Stimulated activated CD8-positive, alpha-beta memory T cell treated with anti-CD3 and anti-CD28 coated beads, Interleukin-15, amount 100 ng/mL, for 48 hours (primary cell): ENCODE measurements around the gene CAB39.
A peak's percentile ranks its signal among the peaks of the same experiment; 100 is the strongest.
"Not testable (repeated sequence)": the region's sequence is repeated elsewhere in the genome, so short reads cannot be mapped to it uniquely, and the experiment has no call there.

Source experiments
- DNase-seq, 2 donors: peaks; one replicate each; pipeline ENCODE4 v3.0.0-alpha.2; 2020; ENCODE audit warnings: low read depth in 2 of 2

CAB39 gene

DNA sequence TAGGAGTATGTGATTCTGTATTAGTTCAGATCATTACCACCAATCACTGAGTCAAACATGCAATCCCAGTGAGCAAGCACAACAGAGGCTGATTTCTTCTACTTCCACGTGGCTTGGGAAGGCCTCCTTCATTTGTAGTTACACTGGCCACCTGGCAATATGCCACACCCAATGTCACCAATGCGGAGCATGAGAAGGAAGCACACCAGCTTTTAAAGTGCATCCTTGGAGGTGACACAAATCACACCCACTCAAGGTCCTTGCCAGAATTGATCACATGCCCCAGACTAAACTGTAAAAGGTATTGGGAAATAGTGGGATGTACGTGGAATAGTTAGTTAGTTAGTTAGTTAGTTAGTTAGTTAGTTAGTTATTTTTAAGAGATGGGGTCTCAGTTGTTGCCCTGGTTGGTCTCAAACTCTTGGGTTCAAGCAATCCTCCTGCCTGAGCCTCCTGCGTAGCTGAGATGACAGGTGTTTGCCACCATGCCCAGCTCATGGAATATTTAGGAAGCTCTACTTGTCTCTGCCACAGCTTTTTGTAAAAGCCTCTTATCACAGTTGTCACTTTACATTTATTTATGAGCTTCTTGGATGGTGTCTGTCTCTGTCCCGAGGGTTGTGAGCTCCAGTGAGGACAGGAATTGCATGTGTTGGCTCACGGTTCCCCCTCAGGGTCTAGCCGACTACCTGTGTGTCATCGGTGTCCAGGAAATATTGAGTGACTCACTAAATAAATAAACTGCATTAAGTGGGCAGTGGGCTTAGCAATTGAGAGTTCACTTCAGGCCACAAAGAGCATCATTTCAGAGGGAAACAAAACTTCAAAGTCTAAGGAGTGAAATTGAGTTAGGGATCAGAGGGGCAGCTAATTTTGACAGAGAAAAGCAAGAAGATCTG, 28.1 kb upstream of the CAB39 start:
- DNase-seq: no peak

DNA sequence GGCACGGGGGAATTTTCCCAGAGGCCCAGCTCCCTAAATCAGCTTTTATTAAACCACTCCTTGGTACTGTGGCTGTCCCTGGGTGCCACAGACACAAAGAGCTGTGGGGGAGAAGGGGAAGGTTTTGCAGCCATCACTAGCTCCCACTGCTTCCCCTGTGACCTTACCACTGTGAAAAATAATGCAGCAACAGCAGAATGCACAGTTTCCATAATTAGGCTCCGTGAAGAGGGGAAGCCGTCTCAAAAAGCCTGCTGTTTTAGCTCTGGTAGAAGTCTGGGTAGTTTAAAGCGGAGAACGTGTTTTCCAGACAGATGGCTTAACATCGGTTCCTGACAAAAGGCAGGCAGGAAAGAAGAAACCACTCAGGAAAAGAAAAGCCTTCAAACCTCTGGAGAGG, 27.5 kb upstream of the CAB39 start:
- no peak for DNase-seq

DNA sequence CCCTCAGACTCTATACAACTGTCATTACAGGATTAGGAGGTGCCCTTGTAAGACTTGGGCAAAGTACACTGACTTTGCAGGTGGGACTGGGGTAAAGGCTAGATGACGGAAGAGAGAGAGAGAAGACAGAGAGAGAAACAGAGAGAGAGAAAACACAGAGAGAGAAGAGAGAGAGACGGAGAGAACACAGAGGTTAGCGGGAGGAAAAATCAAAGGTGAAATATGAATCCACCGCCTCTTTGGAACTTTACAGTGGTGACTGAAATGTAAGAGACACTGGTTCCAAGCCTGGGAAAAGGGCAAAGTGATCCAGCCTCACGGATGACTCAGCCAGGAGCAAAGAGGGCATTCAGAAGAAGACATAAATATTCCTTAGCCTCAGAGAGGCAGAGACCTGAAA, 25.1 kb upstream of the CAB39 start:
- DNase-seq: no peak

DNA sequence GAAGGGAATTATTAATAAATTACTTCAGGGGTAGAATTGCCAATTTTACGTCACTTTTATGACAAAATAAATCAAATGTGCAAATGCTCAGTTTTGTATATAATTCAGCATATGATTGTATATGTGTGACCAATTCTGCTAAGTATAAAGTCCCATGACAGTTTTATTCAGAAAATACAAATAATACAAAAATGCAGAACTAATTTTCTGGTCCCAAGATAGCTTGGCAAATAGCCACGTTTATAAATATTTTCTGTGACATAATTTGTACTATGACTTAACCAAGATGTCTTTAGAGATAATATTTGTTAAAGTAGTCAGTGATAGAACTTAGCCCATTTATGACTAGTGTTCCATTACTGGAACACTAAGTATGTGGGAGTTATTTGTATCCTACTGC, 24.2 kb upstream of the CAB39 start:
- no peak for DNase-seq

DNA sequence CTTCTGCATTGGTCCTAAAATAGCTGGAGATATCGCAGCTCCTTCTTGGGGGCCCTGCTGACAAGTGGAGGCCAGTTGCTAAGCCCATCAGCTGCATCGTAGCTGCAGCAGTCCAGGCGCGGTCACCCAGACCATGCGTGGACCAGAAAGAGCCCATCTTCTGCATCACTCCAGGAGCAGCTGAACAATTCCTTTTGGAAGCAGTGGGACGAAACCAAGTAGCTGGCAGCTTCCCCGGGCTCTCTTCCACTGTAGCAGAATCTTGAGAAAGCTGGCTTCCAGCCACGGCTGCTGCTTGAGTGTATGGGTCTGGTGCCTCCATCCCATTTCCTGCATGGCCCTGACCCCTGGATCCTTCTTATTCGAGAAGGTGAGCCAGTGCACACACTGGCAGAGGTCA, 22.2 kb upstream of the CAB39 start:
- DNase-seq: no peak

DNA sequence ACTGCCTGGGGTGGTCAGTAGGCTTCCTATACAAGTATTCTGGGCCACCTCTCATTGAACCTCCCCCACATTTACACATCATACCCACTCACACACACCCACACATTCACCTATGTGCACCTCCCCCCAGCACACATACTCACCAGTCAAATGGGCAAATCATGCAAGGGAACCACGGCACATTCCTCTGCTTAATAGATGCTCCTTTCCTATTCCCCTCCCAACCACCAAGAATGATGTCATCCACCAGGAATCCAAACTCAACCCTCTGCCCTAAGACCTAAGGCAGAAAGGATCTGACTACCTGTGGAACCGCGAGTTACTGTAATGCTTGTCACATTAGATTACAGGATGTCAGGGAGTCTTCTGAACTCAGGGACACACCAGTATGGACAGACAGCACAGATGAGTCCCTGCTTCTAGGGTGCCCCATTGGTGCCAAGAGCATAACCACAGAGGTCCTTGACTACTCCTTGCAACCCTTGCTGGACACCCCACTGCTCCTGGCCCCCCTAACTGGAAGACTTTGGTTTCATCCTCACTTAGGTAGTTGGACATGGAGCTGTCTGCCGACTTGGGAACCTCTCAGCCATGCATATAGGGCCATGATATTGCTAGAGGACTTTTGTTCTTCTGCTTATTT, 21.5 kb upstream of the CAB39 start:
- DNase-seq: no peak

DNA sequence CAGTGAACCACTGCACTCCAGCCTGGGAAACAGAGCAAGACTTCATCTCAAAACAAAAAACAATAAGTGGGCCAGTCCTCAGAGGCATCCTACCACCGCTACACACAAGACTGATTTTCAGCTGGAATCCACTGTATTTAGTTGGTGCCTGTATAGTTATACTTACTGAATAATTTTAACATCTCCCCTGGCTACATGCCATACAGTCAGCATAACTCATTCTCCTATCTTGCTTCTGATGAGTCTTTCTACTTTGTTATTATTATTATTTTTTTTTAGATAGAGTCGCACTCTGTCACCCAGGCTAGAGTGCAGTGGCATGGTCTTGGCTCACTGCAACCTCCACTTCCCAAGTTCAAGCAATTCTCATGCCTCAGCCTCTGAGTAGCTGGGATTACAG, 19.9 kb upstream of the CAB39 start:
- DNase-seq: no peak

DNA sequence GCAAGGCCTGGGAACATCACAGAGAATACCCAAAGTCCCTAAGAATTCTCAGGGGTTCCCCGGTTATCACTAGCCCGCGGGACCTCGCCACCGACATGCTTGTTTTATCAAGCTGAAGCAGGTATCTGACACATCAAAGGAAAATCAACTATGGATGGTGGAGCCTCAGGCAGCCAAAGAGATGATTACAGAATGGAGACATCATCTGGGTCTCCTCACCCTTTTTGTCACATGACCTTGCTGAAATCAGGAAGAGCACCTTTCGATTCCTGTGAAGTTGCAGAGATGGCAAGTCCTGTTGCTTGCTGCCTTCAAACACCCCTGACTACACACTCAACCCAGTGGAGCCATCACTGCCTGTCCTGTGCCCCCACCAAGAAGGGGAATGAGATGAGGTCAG, 19.2 kb upstream of the CAB39 start:
- DNase-seq: no peak

DNA sequence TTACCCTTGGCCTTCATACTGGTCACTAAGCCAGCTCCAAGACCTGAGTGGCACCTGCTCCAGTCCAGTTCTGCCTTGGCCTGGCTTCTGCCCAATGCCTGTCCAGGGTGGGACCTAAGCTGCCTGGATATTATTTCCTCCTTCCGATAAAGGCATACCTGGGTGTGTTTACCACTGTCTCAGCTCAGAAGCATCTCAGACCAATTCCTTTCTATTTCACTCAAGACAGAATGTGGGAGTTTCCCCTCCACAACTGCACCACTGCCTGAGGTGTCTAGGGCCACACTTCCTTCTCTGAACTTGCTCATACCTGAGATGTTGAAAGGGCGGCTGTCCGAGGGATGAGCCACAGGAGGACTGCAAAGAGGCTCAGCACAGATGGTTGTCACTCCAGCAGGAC, 18.4 kb upstream of the CAB39 start:
- DNase-seq: no peak

DNA sequence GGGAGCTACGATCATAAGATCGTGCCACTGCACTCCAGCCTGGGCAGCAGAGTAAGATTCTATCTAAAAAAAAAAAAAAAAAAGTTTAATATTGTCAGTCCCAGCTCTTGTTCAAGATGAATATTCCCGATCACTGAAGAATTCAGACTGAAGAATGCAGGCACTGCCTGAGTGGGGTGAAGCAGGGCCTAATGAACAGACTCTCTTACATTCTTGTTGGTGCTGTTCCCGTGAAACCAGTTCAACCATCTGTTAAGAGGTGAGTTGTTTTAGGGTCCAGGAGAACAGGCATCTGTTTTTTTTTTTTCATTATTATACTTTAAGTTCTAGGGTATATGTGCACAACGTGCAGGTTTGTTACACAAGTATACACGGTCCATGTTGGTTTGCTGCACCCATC, 17.1 kb upstream of the CAB39 start:
- DNase-seq: no peak

DNA sequence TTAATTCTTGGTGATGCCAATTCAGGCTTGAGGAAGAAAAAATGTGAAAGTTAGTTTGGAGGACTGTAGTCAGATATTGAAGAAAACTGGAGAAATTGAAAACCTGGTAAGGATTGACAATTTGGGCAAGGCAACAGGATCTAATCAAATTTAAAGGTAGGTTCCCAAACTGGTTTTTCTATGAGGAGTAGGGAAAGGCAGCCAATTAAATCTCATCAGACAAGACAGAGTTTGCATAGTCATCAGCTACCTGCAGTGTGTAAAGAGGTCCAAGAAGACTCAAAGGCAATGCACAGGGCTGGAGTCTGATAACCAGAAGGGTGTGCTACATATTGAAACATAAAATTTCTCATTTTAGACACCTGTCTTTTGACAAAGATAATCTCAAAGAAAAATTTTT, 16.0 kb upstream of the CAB39 start:
- no peak for DNase-seq

DNA sequence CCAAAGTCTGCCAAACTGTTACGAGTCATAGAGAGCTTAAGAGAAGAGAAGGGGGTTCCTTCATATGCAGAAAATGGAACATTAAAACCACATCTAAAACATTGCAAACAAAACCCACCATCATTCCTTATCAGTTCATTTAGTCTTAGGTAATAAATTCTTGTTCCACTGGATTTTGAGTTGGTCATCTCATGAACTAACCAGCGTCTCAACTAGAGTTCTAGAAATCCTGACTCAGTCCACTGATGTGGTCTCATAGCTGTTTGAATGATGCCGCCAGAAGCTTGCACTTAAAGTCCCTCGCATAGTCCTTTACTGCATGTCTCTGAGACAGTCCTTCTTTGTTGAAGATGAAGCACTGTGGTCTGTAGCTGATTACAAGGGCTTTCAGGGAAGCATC, 15.0 kb upstream of the CAB39 start:
- DNase-seq: no peak

DNA sequence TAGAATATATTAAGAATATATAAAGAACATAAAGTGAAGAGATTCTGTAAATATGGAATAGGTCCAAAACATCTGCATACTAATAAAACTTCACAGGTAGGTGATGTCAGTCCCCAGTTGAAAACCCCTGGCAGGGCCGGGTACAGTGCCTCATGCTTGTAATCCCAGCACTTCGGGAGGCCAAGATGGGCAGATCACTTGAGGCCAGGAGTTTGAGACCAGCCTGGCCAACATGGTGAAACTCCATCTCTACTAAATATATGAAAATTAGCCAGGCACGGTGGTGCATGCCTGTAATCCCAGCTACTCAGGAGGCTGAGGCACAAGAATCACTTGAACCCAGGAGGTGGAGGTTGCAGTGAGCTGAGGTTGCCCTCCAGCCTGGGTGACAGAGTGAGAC, 13.9 kb upstream of the CAB39 start:
- not testable (repeated sequence) for DNase-seq

DNA sequence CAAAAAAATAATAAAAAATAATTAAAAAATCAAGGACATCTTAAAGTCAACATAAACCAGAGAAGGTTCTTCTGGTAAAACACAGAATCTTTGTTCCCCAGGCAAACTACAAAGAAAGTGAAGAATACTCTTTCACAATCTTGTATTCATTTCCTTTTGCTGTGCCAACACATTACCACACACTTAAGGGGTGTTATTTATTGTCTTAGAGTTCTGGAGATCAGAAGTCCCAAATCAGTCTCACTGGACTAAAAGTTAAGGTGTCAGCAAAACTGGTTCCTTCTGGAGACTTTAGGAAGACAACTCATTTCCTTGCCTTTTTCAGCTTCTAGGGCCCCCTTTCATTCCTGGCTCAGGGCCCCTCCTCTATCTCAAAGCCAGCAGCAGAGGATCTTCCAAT, 12.2 kb upstream of the CAB39 start:
- DNase-seq: no peak

DNA sequence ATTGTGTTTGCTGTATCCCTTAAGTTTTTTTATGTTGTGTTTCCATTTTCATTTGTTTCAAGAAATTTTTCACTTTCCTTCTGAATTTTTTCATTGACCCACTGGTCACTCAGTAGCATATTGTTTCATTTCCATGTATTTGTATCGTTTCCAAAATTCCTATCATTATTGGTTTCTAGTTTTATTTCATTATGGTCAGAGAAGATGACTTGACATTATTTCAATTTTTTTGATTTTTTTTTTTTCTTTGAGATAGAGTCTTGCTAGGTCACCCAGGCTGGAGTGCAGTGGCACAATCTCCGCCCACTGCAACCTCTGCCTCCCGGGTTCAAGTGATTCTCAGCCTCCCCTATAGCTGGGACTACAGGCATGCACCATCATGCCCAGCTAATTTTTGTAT, 11.3 kb upstream of the CAB39 start:
- DNase-seq: no peak

DNA sequence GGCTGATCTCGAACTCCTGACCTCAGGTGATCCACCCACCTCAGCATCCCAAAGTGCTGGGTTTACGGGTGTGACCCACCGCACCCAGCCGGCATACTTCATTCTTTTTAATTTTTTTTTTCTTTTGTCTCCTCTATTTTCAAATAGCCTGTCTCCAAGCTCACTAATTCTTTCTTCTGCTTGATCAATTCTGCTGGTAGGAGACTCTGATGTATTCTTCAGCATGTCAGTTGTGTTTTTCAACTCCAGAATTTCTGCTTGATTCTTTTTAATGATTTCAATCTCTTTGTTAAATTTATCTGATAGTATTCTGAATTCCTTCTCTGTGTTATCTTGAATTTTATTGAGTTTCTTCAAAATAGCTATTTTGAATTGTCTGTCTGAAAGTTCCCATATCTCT, 10.2 kb upstream of the CAB39 start:
- DNase-seq: not testable (repeated sequence)

DNA sequence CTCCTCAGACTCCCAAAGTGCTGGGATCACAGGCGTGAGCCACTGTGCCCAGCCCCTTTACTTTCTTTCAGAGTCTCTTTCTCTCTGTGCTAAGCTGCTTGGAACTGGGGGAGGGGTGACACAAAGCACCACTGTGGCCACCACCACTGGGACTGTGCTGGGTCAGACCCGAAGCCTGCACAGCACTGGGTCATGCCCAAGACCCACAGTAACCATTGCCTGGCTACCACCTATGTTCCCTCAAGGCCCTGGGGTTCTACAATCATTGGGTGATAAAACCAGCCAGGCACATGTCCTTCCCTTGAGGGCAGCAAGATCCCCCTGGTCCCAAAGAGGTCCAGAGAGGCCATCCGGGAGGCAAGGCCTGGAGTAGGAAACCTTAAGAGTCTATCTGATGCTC, 9.1 kb upstream of the CAB39 start:
- DNase-seq: no peak

DNA sequence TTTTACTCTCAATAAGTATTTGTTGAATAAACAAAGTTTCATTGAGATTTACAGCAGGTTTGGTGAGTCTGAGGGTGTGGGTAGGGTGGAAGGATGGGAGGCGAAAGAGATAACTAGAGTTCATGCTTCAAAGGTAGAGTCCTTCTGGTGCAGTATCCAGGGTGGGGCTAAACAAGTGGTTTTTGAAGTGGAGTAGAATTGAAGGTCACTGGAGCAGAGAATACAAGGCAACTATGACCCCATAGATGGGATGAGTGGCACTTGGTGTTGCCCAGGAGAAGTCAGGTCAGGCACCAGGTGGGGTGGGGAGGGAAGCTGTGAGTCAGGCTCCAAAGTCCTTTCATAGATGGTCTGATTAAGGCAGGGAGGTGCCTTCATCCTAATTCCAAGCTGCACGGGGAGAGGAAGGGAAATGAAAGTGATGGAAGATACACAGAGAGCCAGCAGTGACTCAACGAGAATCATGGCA, 6.6 kb upstream of the CAB39 start:
- no peak for DNase-seq

DNA sequence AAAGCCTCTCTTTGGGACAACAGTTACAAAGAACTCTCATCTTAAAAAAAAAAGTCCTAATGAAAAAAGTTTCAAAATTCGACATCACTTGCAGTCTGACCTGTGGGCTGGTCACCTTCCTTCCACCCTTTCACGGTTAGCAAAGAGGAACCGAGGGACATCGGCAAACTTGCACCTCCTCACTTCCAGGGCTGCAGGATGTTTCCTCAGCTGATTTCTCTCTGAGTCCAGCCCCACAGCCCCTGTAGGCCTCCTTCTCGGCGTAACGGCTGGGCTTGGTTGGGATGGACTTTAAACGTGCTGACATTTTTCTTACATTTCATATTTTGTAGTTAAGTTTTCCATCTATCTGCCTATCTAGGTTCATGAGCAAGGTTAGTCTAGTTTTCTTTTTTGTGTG, 5.7 kb upstream of the CAB39 start:
- no peak for DNase-seq

DNA sequence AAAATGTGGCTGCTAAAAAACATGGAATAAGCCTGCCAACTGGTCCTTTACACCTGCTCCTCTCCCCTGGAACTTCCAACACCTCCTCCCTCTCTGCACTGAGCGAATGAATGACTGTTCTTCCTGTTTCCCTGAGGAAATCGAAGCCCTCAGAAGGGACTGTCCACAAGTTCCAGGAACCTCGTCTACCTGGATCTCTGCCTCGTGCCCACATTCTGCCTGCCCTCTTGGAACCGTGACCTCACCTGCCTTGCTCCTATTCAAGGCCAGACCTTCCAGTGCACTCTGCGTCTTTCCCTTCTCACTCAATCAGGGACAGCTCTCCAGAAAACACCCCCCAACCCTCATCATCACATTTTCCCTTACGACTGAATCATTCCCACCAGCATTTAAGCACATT, 4.4 kb upstream of the CAB39 start:
- no peak for DNase-seq

DNA sequence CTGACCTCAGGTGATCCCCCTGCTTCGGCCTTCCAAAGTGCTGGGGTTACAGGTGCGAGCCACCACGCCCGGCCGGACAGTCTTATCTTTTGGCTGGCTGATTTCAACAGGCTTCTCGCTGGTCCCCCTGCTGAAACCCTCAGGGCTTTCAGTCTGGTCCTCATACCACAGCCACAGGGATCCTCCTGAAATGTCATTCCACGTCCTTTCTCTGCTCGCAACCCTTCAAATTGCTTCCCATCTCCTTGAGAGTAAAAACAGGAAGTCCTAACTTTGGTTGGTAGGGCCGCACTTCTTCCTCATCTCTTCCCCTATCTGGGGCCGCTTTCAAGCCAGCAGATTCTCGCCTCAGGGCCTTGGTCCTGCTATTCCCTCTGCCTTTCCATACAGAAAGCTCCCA, 1.4 kb upstream of the CAB39 start:
- no peak for DNase-seq

DNA sequence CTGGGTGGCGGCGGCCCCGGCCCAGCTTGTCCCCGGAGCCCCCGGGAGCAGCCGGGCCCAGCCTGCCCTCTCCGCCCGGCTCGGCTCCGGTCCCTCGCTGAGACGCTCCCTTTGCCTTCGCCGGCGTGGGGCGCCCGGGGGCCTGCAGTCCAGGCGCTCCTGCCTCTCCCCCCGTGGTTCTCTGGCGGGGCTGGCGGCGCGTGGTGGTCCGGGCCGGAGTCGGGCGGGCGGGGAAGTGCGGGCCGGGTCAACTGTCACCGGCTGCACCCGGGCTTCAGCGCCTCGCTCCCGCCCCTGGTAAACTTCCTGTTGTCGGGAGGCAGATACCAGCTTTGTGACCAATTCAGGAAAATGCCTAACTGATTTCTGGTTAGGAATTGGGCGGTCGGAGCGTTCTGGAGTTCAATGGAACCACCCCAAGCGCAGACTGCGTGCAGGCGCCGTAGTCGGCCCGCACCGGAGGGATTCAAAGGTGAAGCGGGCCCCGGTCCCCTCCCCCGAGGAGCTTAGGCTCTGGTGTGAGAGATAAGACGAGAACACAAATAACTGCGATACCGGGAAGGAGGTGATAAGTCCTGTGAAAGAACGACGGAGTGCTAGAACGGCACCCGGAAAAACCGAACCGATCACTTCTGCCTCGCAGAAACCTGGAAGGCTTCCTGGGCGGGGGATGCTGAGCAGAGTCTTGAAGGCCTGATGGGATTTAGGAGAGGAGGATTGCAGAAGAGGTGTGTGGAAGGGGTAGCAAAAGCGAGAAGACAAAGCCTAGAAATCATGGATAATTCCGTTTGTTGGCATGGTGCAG, 891 bp downstream of the CAB39 start:
- DNase-seq: peak in 1 of 2 donors; percentile 27

DNA sequence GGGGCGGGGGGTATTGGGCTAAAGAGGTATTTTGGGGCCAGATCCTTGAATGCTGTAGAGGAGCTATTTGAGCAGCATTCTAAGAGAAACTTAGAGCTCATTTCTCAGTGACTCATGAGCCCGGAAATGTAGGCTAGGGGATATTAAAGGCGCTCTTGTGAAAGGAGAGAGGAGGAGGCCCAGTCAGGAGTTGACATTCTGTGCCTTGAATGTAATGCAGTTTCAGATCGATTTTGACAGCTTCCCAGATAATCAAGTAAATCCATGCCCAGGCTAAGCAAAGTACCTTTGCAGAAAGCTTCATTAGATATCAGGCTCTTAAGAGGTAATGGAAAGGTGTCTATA, 1.5 kb downstream of the CAB39 start:
- DNase-seq: peak in 1 of 2 donors; percentile 19
